CD4-positive, alpha-beta T cell treated with Interleukin-15 for 4 hours (primary cell): Measurements from ENCODE around the gene OPCML.

Experiments
- DNase-seq: peaks from one replicate; pipeline ENCODE4 v3.0.0-alpha.2; 2020; ENCODE audit warnings: low spot score

The OPCML gene

GRCh38 chr11:133175103-133175502 lies 357.2 kb downstream of the OPCML start:
- no peak for DNase-seq

GRCh38 chr11:133173810-133174412 lies 358.4 kb downstream of the OPCML start:
- no peak for DNase-seq

DNA sequence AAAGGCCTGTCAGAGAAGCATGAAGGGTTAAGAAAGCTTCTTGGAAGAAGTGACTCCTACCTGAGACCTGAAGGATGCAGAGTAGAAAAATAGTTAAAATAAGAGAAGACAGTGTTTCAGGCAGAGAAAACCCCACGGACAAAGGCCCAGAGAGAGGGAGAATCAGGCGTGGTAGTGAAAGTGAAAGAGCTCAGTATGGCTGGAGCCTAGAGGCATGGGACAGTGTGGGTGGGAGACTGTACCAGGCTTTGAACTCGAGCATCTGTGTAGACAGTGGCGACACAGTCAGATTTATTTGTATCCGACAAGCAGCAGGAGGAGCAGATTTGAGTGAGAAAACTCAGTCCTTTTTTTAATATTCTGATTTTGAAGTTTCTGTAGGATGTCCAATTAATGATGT lies 360.0 kb downstream of the OPCML start:
- DNase-seq: no peak

- DNase-seq: no peak
Observed at GRCh38 chr11:133171374-133171773, 360.9 kb downstream of the OPCML start.

- no peak for DNase-seq
Observed at GRCh38 chr11:133168016-133168415, 364.3 kb downstream of the OPCML start.

- no peak for DNase-seq
Observed at GRCh38 chr11:133166662-133167061, 365.6 kb downstream of the OPCML start.

DNA sequence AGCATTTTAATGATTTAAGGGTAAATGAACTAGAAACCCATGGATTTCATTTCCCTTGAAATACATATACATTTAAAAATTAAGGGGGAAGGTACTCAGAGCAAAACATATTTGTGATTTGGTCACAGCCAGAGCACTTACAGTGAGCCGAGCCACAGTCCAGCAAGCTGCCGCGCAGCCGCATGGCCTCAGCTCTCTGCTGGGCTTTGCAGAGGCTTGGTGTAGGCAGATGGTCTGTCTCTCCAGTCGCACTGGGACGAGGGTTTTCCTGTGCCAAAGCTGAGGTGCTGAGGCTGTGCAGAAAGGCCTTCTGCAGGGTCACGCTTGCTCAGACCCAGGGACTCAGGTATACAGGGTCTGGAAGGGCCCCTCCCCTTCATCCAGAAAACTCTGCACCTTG lies 367.3 kb downstream of the OPCML start:
- DNase-seq: no peak

- DNase-seq: peak; percentile 12
Observed at GRCh38 chr11:133163463-133164419, 368.6 kb downstream of the OPCML start.

GRCh38 chr11:133162227-133162626 lies 370.1 kb downstream of the OPCML start:
- DNase-seq: no peak

DNA sequence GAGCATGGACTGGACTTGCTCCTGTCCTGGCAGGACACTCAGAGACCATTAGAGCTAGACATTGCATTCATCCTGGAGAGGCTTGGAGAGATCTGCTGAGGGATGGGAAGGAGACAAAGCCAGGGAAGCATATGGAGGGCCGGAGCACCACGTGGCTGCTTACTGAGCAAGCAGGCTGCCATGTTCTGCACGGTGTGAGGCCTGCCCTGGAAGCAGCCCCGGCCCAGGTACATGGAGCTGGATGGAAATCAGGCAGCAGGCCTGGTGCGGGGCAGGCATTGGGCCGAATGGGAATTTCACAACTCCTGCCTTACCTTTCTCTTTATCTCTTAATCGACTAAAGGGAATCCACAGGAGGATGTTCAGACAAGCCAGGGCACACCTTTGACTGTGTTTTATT lies 371.5 kb downstream of the OPCML start:
- DNase-seq: no peak

- no peak for DNase-seq
Observed at GRCh38 chr11:133156986-133157745, 375.1 kb downstream of the OPCML start.

DNA sequence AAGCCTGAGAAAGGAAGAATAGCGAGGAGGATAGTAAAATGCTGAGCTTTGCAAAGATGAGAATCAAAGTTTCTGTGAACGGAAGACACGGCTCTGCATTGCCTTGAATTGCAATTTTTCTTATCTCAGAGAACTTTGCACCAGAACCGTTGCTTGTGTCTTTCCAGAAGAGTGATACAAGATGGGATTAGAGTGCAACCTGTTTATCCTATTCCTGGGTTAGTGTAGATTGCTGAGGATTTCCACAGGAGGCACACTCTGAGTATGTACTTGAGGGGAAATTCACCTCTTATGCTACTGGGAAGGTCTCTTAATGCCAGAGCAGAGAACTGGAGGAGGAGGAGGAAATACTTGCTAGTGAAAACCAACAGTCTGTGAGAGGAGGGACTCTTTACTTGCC lies 377.5 kb downstream of the OPCML start:
- no peak for DNase-seq

- no peak for DNase-seq
Observed at GRCh38 chr11:133154076-133154475, 378.2 kb downstream of the OPCML start.

DNA sequence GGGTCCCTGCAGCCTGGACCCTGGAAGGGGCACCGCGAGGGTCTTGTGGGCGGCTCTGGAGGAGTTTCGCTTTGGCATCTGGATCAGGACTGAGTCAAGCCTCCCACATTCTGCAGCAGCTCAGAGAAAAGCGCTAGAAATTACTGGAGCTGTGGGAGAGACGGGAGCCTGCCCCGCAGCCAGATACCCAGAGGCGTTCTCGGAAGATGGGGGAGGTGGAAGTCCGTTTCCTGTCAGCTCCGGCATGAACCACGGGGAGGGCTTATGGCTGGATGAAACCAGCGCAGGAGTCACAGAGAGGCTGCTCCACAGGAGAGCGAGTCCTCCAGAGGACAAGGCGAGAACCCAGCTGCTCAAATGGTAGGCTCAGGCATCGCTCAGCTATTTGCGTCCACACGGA lies 379.3 kb downstream of the OPCML start:
- no peak for DNase-seq

DNA sequence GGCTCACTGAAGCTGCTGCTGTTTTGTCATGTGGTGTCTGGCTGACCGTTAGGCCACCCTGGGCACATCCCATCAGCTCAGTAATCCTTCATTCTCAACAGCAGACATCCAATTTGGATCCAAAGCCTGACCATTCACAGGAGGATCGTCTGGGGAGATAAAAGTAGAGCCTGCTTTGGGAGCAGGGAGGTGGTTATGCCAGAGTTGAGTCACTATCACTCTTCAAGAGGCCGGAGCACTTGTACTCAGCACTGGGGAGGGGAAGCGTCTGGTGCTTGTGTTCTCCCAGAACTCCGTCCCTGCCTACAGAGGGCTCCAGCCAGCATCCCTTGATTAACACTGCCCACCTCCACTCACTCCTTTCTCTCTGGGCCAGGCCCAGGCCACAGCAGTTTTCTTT lies 382.6 kb downstream of the OPCML start:
- DNase-seq: no peak

GRCh38 chr11:133147625-133148024 lies 384.7 kb downstream of the OPCML start:
- DNase-seq: no peak

- DNase-seq: no peak
Observed at GRCh38 chr11:133146697-133147306, 385.5 kb downstream of the OPCML start.

- no peak for DNase-seq
Observed at GRCh38 chr11:133137939-133138338, 394.4 kb downstream of the OPCML start.

DNA sequence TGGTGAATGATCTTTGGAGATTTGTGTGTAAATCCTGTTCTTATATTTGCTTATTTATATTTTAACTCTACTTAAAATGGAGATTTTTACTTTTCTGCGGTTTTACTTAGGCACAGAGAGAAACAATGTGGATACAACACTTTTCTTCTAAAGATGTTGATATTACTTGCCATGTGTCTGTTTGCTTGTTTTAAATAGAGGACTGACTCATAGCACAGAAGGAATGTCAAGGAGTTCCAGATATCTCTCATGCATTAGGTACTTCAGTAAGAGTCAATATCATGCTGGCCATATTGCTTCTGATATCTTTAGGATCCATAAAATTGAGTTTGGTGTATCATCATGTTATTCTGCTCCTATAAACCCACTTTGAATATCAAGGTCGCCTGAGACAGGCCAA lies 395.0 kb downstream of the OPCML start:
- DNase-seq: no peak

- DNase-seq: no peak
Observed at GRCh38 chr11:133136376-133136775, 395.9 kb downstream of the OPCML start.

DNA sequence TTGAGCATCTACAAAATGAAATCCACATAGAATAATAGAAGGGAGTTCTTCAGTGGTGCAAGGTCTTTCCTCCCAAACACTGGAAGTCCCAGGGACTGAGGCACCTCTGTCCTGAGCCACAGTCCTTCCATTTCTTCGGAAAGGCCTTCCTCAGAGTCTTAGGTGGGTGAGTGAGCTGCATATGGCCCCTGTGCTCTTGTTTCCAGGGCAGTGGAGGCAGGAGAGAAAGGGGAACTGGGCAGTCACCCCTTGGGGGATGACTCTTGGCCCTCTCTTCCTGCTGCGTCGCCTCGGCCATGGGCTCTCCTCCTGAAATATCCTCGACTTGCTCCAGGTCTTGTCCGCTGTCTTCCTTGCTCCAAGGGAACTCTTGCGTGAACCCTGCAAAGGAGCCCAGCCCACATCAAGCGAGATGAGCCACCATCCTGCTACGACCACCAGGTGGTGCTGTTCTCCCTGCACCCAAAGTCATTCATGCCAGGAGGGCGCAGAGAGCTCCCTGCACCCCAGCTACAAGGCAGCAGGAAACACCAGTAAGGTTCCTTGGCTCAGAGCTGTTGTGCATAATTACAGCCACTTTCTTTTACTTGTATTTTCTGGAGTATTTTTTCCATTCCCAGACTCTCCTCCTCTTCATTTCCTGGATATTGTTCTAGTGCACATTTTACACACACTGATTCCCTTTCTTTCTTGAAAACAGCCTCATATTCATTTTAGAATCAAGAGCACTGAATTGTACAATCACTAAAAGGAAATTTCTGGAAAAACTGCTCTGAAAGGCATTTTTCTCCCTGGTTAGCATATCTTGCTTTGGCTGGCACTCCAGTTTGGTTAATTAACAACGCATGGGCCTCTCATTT lies 397.8 kb downstream of the OPCML start:
- DNase-seq: peak; percentile 16
